Measurements from ENCODE around the gene OBSCN.
"Not testable (repeated sequence)": the region's sequence is repeated elsewhere in the genome, so short reads cannot be mapped to it uniquely, and the experiment has no call there.

Gene OBSCN

DNA sequence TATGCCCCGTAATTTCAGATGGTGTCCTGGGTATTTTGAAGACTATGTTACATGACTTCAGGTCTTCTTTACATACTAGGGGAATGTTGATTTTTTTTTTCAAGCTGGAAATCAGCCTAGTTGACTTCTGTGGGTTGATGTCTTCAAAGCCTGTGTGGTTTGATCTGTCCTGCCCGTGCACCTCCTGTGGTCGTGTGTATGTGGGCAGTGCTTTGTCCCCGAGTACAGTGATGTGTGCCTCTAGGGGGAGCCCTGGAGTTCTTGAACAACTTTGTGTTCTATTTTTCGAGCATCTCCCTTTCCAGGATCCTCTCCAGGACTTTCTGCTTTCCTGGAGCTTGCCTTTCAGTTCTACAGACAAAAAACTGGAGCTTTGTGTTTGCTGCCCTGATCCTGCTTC lies 28.9 kb downstream of the OBSCN start:
- TF ChIP-seq, protein P1, sequence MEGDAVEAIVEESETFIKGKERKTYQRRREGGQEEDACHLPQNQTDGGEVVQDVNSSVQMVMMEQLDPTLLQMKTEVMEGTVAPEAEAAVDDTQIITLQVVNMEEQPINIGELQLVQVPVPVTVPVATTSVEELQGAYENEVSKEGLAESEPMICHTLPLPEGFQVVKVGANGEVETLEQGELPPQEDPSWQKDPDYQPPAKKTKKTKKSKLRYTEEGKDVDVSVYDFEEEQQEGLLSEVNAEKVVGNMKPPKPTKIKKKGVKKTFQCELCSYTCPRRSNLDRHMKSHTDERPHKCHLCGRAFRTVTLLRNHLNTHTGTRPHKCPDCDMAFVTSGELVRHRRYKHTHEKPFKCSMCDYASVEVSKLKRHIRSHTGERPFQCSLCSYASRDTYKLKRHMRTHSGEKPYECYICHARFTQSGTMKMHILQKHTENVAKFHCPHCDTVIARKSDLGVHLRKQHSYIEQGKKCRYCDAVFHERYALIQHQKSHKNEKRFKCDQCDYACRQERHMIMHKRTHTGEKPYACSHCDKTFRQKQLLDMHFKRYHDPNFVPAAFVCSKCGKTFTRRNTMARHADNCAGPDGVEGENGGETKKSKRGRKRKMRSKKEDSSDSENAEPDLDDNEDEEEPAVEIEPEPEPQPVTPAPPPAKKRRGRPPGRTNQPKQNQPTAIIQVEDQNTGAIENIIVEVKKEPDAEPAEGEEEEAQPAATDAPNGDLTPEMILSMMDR (IDR thresholded peaks at IDR 0.05; ENCODE audit: low read depth, low read length): peak; percentile 57
- no peak for DNase-seq (ENCODE audit: extremely low read depth, low read depth)

DNA sequence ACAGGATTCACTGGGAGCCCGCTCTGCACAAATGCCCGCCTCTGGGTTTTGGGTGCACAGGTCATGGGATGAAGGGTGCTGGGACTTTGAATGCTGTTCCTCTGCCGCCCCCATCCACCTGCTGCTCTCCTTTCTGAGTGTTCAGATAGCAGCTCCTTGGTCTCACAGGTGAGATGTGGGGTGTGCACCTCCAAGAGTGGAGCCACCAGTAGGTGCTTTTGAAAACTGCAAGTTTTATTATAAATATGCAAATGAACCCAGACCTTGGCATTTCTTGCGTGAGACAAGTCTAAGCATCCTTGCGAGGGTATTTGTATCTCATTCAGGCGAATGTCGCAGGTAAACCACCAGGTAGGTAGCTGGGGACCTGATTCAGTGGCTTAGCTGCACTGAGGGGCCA lies 30.2 kb downstream of the OBSCN start:
- DNase-seq (ENCODE audit: extremely low read depth, low read depth): no peak
- TF ChIP-seq, protein P1 (IDR thresholded peaks at IDR 0.05; ENCODE audit: low read depth, low read length): no peak

DNA sequence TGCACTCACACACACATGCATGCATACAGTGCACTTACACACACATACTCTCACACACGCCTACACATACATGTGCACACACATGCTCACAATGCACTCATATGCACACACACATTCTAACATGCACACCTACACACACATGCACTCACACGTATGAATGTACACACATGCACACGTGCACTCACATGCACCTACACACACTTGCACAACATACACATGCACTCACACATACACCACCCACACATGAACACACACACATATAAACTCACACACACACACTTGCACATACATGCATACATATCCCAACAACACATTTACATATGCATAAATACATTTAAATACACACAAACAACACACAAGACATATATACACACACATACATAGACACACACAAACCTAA lies 30.6 kb downstream of the OBSCN start:
- no peak for DNase-seq (ENCODE audit: extremely low read depth, low read depth)
- TF ChIP-seq, protein P1 (IDR thresholded peaks at IDR 0.05; ENCODE audit: low read depth, low read length): no peak

DNA sequence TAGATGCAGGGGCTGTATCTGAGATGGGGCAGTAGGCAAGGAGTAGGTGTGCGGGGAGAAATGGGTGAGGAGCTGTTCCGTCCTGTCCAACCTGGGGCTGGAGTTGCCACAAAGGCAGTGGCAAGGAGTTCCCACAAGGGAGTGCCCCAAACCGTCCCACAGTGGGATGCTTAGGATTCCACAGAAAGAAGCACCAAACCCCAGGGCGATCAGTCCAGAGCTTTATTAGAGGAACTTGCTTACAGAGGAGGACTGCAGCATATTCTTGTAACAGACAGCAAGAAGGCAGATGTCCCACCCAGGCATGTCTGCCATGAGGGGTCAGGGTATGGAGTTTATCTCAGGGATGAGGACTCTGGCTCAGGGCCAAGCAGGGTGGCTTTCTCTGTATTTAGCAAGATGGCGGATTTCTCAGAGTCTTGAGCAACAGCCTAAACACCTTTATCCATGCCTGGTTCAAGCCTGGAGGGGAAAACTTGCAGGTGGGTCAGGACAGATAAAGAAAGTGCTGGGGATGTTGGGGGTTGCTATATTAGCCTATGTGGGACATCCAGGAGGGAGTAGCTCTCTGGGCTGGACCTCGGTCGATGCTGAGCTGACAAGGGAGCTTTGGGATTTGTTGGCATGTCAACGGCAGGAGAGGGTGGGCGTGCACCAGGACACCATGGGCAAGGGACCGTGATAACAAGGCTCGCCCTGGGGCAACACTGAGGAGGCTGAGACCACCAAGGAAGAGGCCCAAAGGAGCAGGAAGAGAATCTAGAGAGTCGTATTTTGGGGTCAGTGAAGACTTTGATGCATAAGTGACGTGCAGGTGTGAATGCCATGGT lies 32.8 kb downstream of the OBSCN start:
- no peak for DNase-seq (ENCODE audit: extremely low read depth, low read depth)
- TF ChIP-seq, protein P1 (IDR thresholded peaks at IDR 0.05; ENCODE audit: low read depth, low read length): no peak

DNA sequence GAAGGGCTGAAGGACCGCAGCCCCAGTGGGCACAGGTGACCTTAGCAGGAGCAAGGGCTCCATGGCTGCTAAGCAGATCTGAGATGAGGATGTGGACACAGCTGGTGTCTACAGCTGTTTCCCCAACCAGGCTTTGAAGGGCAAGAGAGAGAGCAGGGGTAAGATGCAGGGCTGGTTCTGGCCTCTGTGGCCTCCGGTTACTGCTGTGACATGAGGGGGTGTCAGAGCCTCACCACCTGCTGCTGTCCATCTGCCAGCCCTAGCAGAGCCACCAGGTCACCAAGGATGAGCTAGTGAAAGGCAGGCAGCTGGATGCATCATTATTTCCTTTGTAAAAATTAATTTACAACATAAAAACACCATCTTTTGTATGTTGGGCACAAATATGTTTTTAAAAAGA lies 33.4 kb downstream of the OBSCN start:
- TF ChIP-seq, protein P1 (IDR thresholded peaks at IDR 0.05; ENCODE audit: low read depth, low read length): no peak
- DNase-seq (ENCODE audit: extremely low read depth, low read depth): no peak

DNA sequence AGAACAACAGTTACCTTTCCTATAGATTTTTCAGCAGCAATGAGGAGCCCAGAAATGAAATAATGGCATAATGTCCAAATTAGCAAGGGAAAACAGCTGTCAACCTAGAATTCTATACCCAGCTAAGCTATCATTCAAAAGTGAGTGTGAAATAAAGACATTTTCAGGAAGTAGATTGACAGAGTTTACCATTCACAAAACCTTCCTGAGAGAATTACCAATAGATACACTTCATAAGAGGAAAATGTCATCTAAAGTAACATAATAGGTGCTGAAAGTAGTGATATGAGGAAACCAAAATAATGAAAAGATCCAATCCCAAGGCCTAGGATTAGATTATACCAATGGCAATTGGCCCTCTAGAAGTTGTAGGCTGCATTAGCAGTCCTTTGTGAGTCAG lies 34.6 kb downstream of the OBSCN start:
- TF ChIP-seq, protein P1 (IDR thresholded peaks at IDR 0.05; ENCODE audit: low read depth, low read length): no peak
- DNase-seq (ENCODE audit: extremely low read depth, low read depth): no peak

DNA sequence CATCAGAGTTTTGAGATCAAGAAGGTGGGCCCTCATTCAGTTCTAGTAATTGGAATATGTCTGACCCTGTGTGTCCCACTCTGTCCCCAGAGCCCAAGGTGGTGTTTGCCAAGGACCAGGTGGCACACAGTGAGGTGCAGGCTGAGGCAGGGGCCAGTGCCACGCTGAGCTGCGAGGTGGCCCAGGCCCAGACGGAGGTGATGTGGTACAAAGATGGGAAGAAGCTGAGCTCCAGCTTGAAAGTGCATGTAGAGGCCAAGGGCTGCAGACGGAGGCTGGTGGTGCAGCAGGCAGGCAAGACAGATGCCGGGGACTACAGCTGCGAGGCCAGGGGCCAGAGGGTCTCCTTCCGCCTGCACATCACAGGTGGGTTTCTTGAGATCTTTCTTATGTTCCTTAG lies 35.2 kb downstream of the OBSCN start:
- no peak for DNase-seq (ENCODE audit: extremely low read depth, low read depth)
- TF ChIP-seq, protein P1 (IDR thresholded peaks at IDR 0.05; ENCODE audit: low read depth, low read length): no peak

DNA sequence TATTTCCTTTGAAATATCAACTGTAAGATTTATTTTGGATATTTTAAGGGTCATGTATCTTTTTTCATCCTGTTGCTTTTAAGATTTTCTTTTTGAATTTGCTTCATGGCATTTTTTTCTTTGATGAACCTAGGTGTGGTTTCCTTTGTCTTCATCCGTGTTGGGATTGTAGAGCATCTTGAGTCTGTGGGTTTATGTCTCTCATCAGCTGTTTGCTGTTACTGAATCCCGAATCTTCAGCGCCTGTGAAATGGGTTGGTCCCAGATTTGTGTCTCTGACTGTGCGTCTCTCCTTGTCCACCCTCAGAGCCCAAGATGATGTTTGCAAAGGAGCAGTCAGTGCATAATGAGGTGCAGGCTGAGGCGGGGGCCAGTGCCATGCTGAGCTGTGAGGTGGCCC lies 36.1 kb downstream of the OBSCN start:
- not testable (repeated sequence) for DNase-seq (ENCODE audit: extremely low read depth, low read depth)
